Gastrocnemius medialis (tissue), 4 donors: ENCODE data around the gene KCNIP1.

Source experiments
- CTCF ChIP-seq, 5 experiments: fragments of 450-650 bp in 3 of 5; fragments of 200-600 bp in 2 of 5; sonication (generic) in 2 of 5; IDR thresholded peaks in 4 of 5; conservative IDR thresholded peaks in 1 of 5; 1 replicate in 4 of 5; 2 replicates in 1 of 5; pipeline ENCODE4 v1.5.1; 2016 to 2019; ENCODE audit warnings: antibody characterized with exemption in 5 of 5, mild to moderate bottlenecking in 3 of 5, moderate library complexity in 3 of 5
- POLR2A ChIP-seq, 2 donors: fragments of 450-650 bp; IDR thresholded peaks; one replicate each; pipeline ENCODE4 v1.6.1; 2017; ENCODE audit warnings: antibody characterized with exemption in 2 of 2, mild to moderate bottlenecking in 2 of 2, moderate library complexity in 2 of 2

- no peak for TF ChIP-seq POLR2A (IDR thresholded peaks at IDR 0.05)
- no peak for TF ChIP-seq CTCF (IDR thresholded peaks at IDR 0.05 in 4 of 5, conservative IDR thresholded peaks at IDR 0.05 in 1 of 5)
Observed at GRCh38 chr5:170551076-170551475, 47.3 kb downstream of the KCNIP1 start.
